Small intestine (tissue), 7 donors: ENCODE measurements around the gene EFEMP2. TPM values are rescaled to one million over a fixed set of nuclear protein-coding genes. Genes with fewer than 3 reads are reported as not detected.

Experiments
- DNase-seq, 2 donors: peaks; one replicate each; pipeline versions ENCODE4 v3.0.0 to v3.0.0-alpha.2; 2013
- FAIRE-seq: peaks from 2 replicates; lab custom pipeline; 2012; peaks lifted over from hg19 to GRCh38; lab: Jason Lieb, UNC
- H3K27ac ChIP-seq, 3 donors: one replicate each; pipeline ENCODE4 v1.5.1; 2013; ENCODE audit warnings: low read length in 2 of 3, mild to moderate bottlenecking in 2 of 3, control low read depth in 1 of 3, inconsistent platforms in 1 of 3, low read depth in 1 of 3, moderate library complexity in 1 of 3
- H3K27me3 ChIP-seq, 3 donors: one replicate each; pipeline ENCODE4 v1.6.1; 2013; ENCODE audit warnings: low read length in 3 of 3, inconsistent platforms in 1 of 3; ENCODE audit not compliant: control insufficient read depth in 3 of 3, insufficient read depth in 3 of 3
- H3K36me3 ChIP-seq, 3 donors: one replicate each; pipeline ENCODE4 v1.6.1; 2013; ENCODE audit warnings: low read length in 3 of 3, inconsistent platforms in 1 of 3, low read depth in 1 of 3, mild to moderate bottlenecking in 1 of 3, moderate library complexity in 1 of 3; ENCODE audit not compliant: control insufficient read depth in 3 of 3, insufficient read depth in 2 of 3
- H3K4me1 ChIP-seq, 3 donors: one replicate each; pipeline ENCODE4 v1.6.1; 2013; ENCODE audit warnings: low read length in 2 of 3, inconsistent platforms in 1 of 3, low read depth in 1 of 3, mild to moderate bottlenecking in 1 of 3, moderate library complexity in 1 of 3; ENCODE audit not compliant: control insufficient read depth in 3 of 3, insufficient read depth in 2 of 3
- H3K4me3 ChIP-seq, 3 donors: one replicate each; pipeline ENCODE4 v1.5.1; 2013; ENCODE audit warnings: low read length in 3 of 3, control low read depth in 1 of 3, inconsistent platforms in 1 of 3, low read depth in 1 of 3, mild to moderate bottlenecking in 1 of 3, moderate library complexity in 1 of 3
- H3K9me3 ChIP-seq, 2 donors: one replicate each; pipeline ENCODE4 v1.6.1; 2013; ENCODE audit warnings: low read depth in 1 of 2, low read length in 1 of 2; ENCODE audit not compliant: control insufficient read depth in 2 of 2, insufficient read depth in 1 of 2
- WGBS, 3 donors: extraction: QIAGEN DNeasy Blood & Tissue Kit; methylation state at CpG; one replicate each; pipeline ENCODE4 v1.1.7; 2013; 5-methylcytosine and 5-hydroxymethylcytosine counted together
- polyA plus RNA-seq, 4 donors: library from polyadenylated mRNA; stranded (reverse) in 3 of 4; unstranded in 1 of 4; fragments of 200-250 nt in 3 of 4; fragments of 120-200 nt in 1 of 4; gene quantifications; one replicate each; pipeline versions ENCODE4 v1.2.1 to v1.2.3, GENCODE V29; 2013
- donor health status: healthy with polysubstance abuse.
- donor health status: control.
- donor health status: control.
- donor health status: Bipolar disorder and iron deficiency.
- donor health status: healthy.

Gene EFEMP2
- polyA plus RNA-seq, 4 donors, result 4.7 to 18.0 (median 12.1) TPM

DNA sequence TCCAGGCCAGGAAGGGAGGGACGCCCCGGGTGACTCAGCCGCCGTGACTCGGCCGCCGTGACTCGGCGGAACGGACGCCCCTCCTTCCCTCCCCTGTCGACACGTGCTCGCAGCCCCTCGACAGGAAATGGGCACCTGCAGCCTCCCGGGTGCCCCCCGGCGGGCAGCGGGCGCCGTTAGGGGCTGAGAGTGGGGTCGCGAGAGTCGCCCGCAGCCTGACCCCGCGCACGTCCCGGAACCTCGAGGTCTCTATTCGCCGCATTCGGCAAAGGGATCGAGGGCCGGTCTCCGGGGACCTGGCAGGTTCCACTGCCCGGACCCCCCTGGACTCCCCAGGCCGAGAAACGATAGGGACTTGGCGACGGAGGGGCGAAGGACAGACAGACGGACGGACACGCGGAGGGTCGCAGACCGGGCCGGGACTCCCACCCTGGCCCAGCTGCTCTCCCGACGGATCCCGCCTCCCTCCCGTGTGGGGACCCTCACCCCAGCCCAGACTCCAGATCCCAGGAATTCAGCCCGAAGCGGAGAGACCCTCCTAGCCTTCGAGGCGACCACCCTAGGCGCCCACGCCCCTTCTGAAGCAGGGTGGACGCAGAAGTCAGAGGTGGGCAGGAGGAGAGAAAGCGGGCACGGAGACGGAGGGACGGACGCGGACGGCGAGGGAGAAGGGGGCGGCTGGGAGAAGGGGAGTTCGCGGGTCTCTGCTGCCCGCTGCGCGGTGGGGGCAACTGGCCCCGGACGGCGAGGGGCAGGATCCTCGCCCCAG lies 26.9 kb upstream of the EFEMP2 start:
- WGBS, 3 donors, result 1 to 2% (median 1%) methylated on average over 46 to 78 of the region's 78 CpGs
- FAIRE-seq, result no peak
- Histone ChIP-seq H3K9me3 (no peaks in the 10 kb centered on the region), H3K27me3 (peaks cover 0 to 76% (median 0%) of the 10 kb centered on the region in 3 donors), H3K27ac (peak overlapping the region in 1 of 3 donors; percentile 88), H3K4me1 (peaks cover 0 to 17% (median 4%) of the 10 kb centered on the region in 3 donors), H3K4me3 (peak overlapping the region in 2 of 3 donors; percentile 48 to 58), H3K36me3 (no peaks in the 10 kb centered on the region)
- peak; percentile 72 to 78 for DNase-seq

- no peak for FAIRE-seq
- 25 to 40% (median 38%) methylated on average over 15 to 28 of the region's 28 CpGs for WGBS, 3 donors
- Histone ChIP-seq H3K27me3 (peaks cover 0 to 76% (median 0%) of the 10 kb centered on the region in 3 donors), H3K9me3 (no peaks in the 10 kb centered on the region), H3K4me3 (peak overlapping the region in 2 of 3 donors; percentile 20 to 58), H3K4me1 (peaks cover 0 to 17% (median 4%) of the 10 kb centered on the region in 3 donors), H3K27ac (peak overlapping the region in 1 of 3 donors; percentile 69), H3K36me3 (no peaks in the 10 kb centered on the region)
- DNase-seq, result no peak
Observed at GRCh38 chr11:65898656-65899355, 26.2 kb upstream of the EFEMP2 start.

GRCh38 chr11:65897020-65897471 lies 24.4 kb upstream of the EFEMP2 start:
- no peak overlapping the region for H3K27ac ChIP-seq
- FAIRE-seq, result no peak
- H3K9me3 ChIP-seq, result no peaks in the 10 kb centered on the region
- H3K27me3 ChIP-seq, result peaks cover 0 to 58% (median 0%) of the 10 kb centered on the region in 3 donors
- H3K36me3 ChIP-seq, result no peaks in the 10 kb centered on the region
- DNase-seq, result no peak
- no peak overlapping the region for H3K4me3 ChIP-seq
- WGBS, 3 donors, result 89 to 92% (median 91%) methylated on average over 4 of the region's 4 CpGs
- peaks cover 0 to 23% (median 7%) of the 10 kb centered on the region in 3 donors for H3K4me1 ChIP-seq

- WGBS, 3 donors, result 86 to 90% (median 88%) methylated on average over 14 of the region's 14 CpGs
- no peak overlapping the region for H3K4me3 ChIP-seq
- H3K9me3 ChIP-seq, result no peaks in the 10 kb centered on the region
- no peak for DNase-seq
- peaks cover 0 to 30% (median 7%) of the 10 kb centered on the region in 3 donors for H3K4me1 ChIP-seq
- H3K27me3 ChIP-seq, result peaks cover 0 to 57% (median 0%) of the 10 kb centered on the region in 3 donors
- no peak for FAIRE-seq
- no peaks in the 10 kb centered on the region for H3K36me3 ChIP-seq
- H3K27ac ChIP-seq, result no peak overlapping the region
Observed at GRCh38 chr11:65896034-65896999, 23.7 kb upstream of the EFEMP2 start.

DNA sequence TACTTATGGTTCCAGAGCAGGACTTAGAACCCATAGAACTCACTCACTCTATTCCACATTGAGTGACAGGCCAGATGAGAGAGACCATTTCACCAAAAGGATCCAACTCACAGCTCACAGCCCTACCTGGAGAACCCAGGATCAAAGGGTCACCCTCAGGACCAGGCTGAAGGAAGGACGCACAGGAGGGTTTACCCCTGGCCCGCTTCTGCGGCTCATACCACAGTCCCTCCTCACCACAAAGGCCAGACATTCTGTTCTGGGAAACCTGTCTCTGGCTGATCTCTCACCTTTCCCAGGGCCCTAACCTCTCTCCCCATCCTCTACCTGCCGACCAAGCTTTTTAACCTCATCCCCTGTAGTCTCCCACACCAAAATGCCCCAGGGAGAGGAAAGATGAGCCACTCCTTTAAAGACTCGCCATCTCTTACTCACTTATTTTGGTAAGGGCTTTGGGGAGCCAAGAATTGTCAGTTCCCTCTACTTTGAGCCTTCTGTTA lies 22.9 kb upstream of the EFEMP2 start:
- Histone ChIP-seq H3K36me3 (no peaks in the 10 kb centered on the region), H3K4me3 (no peak overlapping the region), H3K27ac (no peak overlapping the region), H3K27me3 (peaks cover 0 to 50% (median 0%) of the 10 kb centered on the region in 3 donors), H3K4me1 (peaks cover 0 to 28% (median 7%) of the 10 kb centered on the region in 3 donors), H3K9me3 (no peaks in the 10 kb centered on the region)
- WGBS, 3 donors, result 93 to 96% (median 95%) methylated on average over 5 of the region's 5 CpGs
- DNase-seq (no peak), FAIRE-seq (no peak)

- H3K4me3 ChIP-seq, result no peak overlapping the region
- H3K27me3 ChIP-seq, result peaks cover 0 to 47% (median 0%) of the 10 kb centered on the region in 3 donors
- DNase-seq, result no peak
- H3K4me1 ChIP-seq, result peaks cover 0 to 30% (median 5%) of the 10 kb centered on the region in 3 donors
- H3K36me3 ChIP-seq, result no peaks in the 10 kb centered on the region
- peak overlapping the region in 2 of 3 donors; percentile 50 to 61 for H3K27ac ChIP-seq
- FAIRE-seq, result no peak
- 61 to 92% (median 64%) methylated on average over 16 of the region's 16 CpGs for WGBS, 3 donors
- no peaks in the 10 kb centered on the region for H3K9me3 ChIP-seq
Observed at GRCh38 chr11:65894034-65894591, 21.5 kb upstream of the EFEMP2 start.

GRCh38 chr11:65892661-65893317 lies 20.2 kb upstream of the EFEMP2 start:
- H3K4me3 ChIP-seq, result no peak overlapping the region
- H3K36me3 ChIP-seq, result no peaks in the 10 kb centered on the region
- H3K27ac ChIP-seq, result peak overlapping the region in 1 of 3 donors; percentile 61
- no peaks in the 10 kb centered on the region for H3K9me3 ChIP-seq
- peaks cover under 1 to 33% (median 6%) of the 10 kb centered on the region in 3 donors for H3K4me1 ChIP-seq
- DNase-seq, result no peak
- 77 to 89% (median 82%) methylated on average over 9 to 10 of the region's 10 CpGs for WGBS, 3 donors
- FAIRE-seq, result no peak
- peaks cover 0 to 37% (median 0%) of the 10 kb centered on the region in 3 donors for H3K27me3 ChIP-seq
